Subcutaneous adipose tissue (tissue), 4 donors: ENCODE data around the gene RNF222. TPM values are rescaled to one million over a fixed set of nuclear protein-coding genes. Genes with fewer than 3 reads are reported as not detected.

Experiments
- total RNA-seq, 4 donors: library from RNA; depleted of rRNA; stranded (reverse); fragments of >200 nt; gene quantifications; one replicate each; pipeline ENCODE4 v1.1.0, GENCODE V29; 2016
- TF ChIP-seq, protein P1 (sequence below): fragments of 450-650 bp; IDR thresholded peaks from one replicate; pipeline ENCODE4 v1.5.1; 2016; ENCODE audit warnings: low read depth, mild to moderate bottlenecking, control low read depth, antibody characterized with exemption, moderate library complexity

The RNF222 gene
- total RNA-seq, 4 donors from 2014 or later, result not detected

DNA sequence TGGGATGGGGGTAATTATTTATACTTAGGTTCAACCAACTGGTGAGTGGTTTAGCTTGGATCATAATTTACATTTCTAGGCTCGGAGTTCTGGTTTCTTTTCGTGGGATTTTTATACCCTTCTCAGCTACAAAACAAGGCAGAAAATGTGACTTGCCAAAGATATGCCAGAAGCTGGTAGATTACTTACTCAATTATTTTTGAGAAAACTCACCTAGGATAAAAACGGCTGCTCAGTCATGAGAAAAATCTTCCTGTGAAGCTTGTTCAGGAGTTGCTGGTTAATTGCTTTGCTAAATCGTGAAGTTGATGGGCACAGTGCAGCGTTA lies 39.2 kb upstream of the RNF222 start:
- TF ChIP-seq, protein P1, sequence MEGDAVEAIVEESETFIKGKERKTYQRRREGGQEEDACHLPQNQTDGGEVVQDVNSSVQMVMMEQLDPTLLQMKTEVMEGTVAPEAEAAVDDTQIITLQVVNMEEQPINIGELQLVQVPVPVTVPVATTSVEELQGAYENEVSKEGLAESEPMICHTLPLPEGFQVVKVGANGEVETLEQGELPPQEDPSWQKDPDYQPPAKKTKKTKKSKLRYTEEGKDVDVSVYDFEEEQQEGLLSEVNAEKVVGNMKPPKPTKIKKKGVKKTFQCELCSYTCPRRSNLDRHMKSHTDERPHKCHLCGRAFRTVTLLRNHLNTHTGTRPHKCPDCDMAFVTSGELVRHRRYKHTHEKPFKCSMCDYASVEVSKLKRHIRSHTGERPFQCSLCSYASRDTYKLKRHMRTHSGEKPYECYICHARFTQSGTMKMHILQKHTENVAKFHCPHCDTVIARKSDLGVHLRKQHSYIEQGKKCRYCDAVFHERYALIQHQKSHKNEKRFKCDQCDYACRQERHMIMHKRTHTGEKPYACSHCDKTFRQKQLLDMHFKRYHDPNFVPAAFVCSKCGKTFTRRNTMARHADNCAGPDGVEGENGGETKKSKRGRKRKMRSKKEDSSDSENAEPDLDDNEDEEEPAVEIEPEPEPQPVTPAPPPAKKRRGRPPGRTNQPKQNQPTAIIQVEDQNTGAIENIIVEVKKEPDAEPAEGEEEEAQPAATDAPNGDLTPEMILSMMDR, result no peak

DNA sequence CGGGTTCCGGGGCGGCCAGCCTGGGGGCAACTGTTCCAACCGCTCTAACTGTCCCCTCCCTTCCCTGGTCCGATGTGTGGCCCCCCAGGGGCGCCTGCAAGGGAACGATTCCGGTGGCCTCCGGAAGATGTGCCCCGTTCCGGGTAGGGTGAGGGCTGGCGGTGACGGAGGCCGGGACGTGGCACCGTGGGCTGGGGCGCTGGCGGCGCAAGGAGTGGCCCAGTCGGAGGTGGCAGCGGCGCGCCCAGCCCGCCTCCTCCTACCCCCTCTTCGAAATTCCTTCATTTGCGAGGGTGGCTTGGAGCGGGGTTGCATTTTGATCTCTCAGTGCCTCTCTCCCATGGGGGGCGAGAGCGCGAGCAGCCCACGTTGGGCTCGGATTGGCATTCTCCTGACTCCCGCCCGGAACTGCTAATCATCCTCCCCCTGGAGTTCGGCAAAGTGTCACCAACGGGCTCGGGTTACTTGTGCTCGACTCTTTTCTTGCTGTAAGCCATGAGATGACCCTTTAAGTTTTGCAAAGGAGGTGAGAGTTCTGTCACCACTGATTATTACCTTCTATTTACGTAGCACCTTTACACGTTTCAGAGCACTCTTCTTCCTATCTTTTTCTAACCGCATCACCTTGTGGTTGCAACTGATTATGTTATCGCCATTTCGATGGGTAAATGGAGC lies 38.7 kb upstream of the RNF222 start:
- TF ChIP-seq, protein P1, result no peak

DNA sequence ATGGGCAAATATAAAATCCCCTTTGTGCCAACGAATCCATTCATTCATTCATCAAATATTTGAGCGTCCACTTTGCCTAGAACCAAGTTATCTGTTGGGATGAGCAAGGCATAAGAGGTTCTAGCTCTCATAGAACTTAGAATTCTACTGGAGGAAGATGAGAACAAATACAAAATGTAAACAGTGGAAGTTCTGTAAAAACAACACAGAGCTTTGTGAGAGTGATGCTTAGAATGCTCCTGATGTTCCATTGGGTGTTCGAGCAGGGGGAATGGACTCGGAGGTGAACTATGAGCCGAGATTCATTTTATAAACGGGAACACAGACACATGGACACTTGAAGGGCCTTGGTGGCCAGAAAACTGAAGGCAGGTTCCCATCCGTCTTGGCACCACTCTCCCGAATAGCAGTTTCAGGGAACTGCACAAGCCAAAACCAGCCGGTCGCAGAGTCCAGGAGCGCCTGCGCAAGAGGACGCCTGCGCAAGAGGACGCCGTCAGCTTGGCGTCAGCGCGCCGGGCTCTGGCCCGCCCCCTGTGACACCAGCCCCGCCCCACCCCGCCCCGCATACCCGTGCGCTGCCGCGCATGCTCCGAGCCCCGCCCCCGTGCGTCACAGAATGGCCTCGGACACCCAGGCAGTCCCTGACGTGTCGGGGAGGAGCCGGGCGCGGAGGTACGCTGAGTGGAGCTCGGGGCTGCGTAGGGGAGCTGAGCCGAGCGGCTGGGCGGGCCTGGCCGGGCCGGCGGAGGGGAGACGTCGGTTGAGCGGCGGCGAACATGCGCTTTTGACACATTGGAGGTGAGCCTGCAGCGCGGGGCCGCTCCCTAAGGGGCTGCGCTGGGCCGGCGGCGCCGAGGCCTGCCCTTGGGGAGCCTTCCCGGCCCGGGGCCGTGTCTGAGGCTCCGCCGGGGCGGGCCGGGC lies 37.9 kb upstream of the RNF222 start, which contains the start of gene NDEL1:
NDEL1 (plus strand) TSS at position 640 of the 924 bp plus-strand sequence. CDS start 8,388 bp downstream, outside the sequence.
- TF ChIP-seq, protein P1, result no peak

DNA sequence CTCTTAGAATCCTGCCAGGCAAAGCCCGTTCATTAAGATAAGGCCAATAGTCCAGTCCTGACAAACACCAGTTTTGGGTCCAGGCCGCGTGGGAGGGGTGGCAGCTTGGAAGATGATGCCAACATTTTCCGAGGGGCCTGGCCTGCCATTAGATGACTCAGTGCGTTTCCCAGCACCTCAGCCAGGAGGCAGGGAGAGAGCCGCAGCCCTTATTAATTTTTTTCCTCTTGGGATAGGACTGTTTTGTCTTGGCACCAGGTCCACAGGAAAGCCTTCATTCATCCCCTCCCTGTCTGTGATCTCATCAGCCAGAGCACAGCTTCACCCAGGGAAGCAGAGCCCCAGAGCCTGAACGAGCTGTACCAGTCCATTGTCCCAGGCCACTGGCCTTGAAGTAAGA lies 33.3 kb upstream of the RNF222 start:
- TF ChIP-seq, protein P1, result no peak

DNA sequence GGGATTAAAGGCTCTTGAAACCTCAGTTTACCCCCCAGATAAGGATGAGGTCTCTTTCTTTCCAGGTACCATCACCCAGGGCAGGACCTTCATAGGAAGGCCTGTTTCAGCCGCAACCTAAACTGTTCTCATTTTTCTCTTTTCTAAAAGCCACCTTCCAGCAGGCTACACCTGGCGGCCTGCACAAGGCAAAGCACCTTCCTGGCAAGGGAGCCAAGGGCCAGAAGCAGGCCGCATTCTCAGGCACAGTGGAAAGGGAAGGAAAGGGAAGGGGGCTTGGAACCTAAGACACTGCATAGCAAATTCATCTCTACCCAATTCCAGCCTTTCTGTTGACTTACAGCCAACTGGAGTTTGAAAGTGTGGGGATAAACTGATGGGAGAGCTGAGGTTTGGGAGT lies 29.2 kb upstream of the RNF222 start:
- TF ChIP-seq, protein P1, result no peak

DNA sequence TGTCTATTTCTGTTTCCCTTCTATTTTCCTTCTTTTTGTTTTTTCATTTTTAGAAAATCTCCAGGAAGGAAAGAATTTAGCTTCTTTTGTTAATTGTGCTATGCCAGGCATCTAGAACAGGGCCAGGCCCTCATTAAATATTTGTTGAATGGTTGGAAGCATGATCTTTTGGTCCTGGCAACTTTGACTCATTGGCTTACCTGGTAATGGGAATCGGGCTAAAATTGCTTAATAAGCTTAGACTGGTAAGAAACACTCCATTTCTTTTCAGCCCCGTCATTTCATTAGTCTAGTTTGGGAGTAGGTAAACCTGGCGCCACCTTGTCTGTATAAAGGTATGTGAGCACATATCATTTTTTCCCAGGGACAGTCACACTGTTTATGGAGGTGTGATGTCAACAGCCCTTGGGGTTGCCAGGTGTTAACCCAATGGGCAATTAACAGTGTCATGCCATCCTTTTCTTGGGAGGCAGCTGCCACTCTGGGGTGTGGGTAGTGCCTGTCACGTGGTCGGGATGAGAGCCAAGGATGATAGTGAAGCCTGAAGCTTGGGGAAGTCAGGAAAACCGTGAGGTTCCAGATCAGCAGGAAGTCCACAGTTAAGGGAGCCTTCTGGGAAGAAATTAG lies 28.6 kb upstream of the RNF222 start:
- TF ChIP-seq, protein P1, result no peak

DNA sequence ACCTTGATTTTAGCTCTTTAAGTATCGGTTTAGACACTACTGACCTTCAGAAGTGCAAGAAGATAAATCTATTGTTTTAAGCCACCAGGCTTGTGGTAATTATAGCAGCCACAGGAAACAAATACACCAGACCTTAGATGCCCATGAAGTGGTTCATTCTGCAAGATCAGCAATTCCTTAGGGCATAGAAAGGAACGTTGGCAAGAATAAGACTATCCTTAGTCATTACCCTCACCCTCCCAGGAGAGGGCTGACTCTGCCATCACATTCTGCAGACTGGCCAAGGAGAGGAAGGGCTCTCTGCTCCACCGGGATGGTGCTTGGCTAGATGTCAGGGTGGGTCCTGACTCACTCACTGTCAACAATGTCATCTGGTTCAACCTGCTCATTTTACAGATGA lies 23.9 kb upstream of the RNF222 start:
- TF ChIP-seq, protein P1, result no peak
